HG02798 (cell line): ENCODE data around the gene DSCAML1.

Source experiments
- ATAC-seq: cut with Tn5 transposase; IDR thresholded peaks from one replicate; pipeline ENCODE4 v1.9.1; 2021; ENCODE audit warnings: mild to moderate bottlenecking; ENCODE audit not compliant: unreplicated experiment, poor library complexity

DSCAML1 gene

DNA sequence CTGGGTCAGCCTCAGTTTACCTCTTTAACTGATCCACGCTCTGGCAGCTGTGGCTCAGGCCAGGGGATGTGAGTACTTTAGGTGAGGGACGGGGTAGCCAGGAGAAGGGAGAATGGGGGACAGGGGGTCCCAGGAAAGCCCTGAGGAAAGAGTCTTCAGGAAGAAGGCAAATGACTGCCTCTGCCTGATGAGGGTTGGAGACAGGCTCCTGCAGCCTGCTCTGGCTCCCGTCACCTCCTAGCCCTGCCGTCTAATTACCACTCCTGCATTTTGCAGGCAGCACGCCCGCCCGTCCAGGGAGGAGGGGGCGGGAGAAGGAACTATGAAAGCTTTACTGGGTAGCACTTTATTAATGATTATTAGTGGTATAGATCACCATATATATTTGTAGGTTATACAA, 352.8 kb downstream of the DSCAML1 start:
- no peak for ATAC-seq

DNA sequence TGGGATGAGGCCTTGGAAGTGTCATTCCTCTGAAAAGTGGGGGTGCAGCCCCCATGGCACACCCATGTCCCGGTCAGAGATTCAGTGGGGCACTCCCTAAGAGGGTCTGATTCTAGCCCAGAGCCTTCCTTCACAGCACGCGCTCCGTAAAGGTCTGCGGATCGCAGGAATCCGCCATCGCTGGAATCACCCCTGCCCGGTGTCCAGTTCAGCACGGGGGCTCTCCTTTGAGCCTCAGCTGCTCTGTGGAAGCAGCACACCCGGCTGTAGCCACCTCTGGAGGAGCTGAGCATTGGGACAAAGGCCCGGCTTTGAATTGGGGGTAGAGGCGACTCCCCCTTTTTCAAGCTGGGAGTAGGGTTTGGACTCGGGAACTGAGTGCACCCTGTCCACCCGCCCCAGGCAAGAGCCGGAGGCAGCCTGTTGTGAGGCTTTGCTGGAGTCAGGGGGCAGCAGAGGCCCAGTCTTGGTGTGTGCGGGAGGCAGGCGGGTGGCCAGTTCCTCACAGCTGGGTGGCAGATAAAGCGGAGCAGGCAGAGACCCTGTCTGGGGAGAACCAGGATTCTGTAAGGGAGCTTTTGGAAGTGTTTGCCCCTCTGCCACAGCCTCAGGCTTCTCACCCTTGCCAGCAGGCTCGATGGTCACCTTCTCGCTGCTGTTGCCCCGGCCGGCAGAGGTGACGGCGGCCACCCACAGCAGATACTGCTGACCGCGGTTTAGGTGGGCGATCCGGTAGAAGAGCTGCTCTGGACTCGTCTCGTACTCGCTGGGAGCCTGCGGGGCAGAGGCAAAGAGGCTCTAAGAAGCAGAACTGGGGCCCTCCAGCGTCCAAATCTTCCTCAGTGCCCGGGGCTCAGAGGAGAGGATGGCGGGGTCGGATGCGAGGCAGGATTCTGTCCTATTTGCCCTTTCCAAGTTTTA, 353.5 kb downstream of the DSCAML1 start:
- no peak for ATAC-seq

DNA sequence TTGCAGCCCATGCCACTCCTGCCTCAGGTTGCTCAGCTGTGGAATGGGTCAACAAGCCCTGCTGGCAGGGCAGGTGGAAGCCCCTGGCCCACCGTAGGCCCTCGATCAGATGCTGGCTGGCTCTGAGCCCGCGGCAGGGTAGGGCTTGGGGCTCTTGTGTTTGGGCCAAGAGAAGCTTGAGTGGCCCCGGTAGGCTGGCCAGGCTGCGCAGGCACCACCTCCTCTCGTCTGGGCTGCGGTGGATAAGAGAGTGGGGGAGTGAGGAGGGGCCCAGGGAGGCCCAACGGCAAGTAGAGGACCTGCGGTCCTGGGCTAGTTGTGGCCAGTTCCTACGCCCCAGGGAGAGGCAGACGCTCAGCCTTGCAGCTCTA, 354.2 kb downstream of the DSCAML1 start:
- no peak for ATAC-seq

DNA sequence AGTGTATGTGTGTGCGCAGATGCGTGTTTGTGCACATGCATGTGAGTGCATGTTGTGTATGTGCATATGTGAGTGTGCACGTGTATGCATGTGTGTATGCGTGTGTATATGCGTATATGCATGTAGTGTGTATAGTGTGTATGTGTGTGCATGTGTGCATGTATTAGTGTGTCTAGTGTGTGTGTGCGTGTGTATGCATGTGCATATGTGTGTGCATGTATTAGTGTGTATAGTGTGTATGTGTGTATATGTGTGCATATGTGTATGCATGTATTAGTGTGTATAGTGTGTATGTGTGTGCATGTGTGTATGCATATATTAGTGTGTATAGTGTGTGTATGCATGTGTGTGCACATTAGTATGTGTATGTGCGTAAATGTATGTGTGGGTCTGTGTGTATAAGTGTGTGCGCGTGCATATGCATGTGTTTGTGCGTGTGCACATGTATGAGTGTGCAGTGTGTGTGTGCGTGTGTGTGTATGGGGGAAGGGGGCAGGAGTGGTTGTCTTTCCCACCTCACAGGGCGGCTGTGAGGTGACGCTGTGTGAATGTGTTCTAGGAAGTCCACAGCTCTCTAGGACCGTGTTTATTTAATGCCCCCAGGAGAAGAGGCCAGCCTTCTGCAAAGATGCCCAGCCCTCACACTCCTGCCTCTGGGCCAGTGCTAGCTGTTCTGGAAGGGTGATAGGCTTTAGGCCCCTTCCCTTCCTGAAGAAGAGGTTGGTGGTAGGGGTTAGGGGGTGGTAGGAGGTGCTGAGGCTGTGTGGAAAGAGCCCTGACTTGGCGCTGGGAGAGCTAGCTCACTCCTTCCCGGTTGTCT, 354.8 kb downstream of the DSCAML1 start:
- ATAC-seq = no peak

DNA sequence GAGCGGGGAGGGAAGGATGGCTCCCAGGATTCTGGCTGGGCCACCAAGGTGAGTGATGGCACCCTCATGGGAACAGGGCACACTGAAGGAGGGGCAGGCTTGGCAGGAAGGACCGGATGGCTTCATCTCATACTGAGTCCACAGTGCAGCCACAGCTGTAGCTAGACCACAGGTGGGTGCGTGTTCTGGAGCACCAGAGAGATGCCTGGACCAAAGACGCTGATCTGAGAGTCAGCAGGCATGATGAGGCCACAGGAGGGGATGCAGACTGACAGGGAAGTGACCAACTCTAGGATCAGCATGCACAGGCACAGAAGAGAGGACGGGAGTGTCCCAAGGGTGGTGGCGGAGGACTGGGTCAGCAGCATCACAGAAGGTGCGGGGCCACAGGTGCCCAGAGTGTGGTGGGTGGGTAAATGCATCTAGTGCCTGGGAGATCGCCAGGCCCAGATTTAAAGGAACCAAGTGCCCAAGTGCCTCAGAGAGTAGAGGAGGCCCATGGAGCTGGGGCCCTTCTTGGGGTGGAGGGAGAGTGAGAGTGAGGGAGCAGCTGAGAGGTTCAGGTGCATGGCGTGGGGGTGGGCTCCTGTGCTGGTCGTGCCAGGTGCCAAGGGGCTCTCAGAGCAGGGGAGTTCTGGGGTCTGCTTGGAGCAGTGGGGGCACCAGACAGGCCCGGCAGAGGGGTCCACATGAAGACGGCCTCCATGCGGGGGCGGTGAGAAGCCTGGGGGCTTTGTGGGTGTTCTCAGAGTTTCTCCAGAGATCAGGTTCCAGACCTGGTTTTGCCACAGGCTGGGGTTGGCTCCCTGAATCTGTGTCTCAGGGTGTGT, 355.7 kb downstream of the DSCAML1 start:
- ATAC-seq = no peak

DNA sequence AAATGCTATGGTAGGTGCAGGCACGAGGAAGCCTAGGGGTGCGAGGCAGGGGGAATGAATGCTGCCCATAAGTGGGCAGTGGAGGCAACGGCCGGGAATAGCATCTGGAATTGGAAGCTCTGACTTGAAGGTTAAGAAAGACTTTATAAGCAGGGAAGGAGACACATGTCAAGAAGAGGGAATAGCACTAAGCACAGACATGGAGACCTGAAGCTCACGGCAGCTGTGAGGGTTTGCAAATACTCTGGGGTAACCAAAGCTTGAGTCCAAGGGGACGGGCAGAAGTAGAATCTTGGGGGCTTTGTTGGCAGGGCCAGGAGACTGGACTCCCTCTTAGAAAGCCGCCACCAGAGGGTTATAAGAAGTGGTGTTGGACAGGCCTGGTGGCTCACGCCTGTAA, 356.8 kb downstream of the DSCAML1 start:
- no peak for ATAC-seq

DNA sequence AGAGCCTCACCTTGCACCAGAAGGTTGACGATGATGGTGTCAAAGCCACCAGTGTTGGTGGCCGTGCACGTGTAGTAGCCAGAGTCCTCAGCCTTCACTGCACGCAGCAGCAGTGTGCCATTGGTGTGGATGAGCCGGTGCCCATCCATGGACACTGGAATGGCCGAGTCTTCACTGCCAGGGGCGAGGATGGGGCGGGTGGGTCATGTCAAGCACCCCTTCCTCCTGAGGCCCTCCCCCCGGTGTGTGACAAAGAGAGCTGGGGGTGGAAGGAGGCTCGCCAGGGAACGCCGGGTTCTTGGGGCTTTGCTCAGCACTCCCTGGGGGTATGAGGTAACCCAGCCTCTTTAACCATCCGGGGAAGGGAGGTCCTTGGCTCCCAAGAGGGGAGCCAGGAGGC, 357.8 kb downstream of the DSCAML1 start:
- no peak for ATAC-seq

DNA sequence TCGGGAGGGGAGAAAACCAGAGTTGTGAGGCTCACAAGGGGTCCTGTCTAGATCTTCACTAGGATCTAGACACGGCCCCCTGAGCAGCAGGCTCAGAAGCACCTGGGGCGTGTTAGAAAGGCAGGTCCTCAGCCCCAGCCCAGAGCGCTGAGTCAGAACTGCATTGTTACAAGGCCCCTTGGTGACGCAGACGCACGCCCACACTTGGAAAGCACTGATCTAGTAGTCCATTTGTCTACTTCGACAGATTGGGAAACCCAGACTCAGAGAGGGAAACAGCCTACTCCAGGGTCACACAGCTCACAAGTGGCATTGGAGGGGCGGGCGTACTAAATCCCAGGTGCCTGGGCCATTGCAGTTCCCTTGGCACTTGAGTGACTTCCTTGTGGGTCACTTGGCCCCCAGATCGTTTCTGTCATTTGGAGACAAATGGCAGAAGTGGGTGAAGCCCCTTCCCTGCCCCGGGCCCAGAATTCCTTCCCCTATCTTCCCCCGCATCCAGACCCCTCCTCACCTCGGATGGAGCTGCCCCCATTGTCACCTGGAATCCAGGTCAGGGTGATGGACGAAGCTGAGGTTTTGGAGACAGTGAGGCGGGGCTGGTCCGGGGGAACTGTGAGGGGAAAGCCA, 358.5 kb downstream of the DSCAML1 start:
- no peak for ATAC-seq

DNA sequence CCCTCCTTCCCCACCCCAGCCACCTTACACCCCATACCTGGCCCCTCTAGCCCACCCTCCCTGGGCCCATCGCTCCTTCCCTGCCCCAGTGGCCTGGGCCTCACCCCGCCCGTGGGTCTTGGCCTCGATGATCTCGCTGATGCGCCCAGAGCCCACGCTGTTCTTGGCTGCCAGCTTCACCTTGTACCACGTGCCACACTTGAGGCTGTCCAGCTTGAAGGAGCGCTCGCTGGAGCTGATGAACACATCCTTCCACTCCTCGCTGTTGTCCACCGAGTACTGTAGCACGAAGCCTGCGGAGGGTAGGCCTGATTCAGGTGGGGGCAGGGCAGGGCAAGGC, 359.3 kb downstream of the DSCAML1 start:
- ATAC-seq = no peak

DNA sequence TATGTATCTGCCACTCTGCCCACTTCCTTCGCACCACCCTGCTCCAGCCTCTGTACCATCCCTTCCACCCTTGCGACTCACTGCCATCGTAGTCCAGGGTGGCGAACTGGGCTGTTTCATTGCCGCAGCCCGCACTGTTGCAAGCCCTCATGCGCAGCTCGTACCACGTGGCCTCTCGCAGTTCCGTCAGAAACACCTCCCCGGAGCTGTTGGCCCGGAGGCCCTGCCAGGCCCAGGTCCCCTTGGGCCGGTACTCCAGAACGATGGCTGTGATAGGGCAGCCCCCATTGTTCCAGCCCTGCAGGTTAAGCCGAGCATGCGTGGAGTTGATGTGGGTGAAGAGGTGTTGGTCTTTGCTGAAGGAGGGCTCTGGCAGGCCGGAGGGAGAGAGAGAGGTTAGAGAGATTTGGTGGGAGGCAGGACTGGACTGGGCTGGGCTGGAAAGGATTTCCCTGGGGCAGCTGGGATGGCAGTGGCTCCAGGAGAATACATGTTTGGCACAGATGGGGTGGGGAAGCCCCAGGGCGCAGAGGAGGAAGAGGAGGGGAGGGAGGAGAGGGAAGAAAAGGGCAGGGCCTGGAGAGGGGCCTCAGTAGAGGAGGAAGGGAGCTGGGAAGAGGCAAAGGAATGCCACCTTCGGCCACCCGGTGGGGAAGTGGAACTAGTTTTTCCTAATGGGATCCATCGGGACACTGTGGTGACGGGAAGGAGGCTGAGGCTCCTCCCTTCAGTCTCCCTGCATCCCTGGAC, 359.8 kb downstream of the DSCAML1 start:
- ATAC-seq = no peak

DNA sequence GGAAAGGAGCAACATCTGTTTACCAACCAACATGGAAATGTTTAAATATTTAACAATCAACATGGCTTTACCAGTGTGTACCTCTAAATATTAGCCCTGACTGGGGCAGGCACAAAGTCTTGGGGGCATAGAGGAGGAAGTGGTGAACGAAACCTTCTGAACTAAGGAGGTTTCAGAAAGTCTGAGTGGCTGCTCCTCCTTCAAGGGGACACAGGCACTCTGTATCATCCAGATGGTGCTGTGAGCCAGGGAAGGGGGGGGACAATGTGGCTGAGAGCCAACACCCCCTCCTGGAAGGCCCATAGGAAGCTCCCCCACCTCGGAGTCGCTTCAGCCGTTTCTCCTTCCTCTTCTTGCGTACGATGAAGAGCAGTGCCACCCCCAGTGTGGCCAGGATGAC, 361.7 kb downstream of the DSCAML1 start:
- ATAC-seq = peak; percentile 69

DNA sequence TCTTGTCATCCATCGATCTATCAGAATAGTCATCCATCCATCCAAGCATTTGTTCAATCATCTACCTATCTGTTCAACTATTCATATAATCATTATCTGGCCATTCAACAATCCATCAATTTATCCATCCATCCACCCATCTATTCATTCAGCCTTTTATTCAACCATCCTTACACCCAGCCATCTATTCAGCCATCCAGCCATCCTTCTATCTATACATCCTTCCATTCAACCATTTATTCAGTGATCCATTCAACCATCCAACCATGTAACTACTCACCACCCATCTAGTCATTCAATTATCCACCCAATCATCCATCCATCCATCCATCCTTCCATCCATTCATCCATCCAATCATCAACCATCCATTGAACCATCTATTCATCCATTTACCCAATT, 362.5 kb downstream of the DSCAML1 start:
- no peak for ATAC-seq

DNA sequence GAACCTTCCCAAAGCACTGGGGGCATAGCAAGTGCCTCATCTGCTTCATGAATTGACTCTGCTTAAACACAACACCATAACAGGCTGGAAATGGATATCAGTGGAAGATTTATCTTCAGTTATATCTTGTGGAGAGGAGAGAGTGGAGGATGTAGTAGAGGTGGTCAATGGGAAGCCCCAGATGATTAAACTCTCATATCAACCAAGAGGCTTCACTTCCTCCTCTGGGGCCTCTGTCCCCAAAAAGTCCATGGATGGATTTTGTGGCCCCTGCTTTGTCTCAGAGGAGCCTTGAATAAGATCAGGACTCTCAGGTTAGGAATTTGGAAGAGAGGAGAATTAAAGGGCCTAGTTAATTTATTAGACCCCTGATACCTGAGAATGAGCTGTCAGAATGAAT, 363.3 kb downstream of the DSCAML1 start:
- ATAC-seq = no peak

DNA sequence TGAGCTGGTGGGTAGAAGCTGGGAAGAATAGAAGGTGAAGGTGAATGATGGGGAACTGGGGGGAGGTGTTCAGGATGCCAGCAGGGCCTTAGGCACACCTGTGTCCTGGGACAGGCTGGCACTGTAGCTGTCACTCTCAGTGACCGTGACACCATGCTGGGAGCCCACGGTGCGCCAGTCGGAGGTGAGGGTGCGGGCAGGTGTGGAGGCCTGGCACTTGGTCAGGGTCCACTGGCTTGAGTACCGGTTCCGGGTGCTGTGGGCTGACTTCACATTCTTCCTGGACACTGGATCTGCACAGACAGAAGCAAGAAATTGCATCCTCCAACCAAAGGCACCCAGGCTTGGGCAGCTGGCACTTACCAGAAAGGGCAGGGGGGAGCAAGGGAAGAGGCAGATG, 365.6 kb downstream of the DSCAML1 start:
- no peak for ATAC-seq

DNA sequence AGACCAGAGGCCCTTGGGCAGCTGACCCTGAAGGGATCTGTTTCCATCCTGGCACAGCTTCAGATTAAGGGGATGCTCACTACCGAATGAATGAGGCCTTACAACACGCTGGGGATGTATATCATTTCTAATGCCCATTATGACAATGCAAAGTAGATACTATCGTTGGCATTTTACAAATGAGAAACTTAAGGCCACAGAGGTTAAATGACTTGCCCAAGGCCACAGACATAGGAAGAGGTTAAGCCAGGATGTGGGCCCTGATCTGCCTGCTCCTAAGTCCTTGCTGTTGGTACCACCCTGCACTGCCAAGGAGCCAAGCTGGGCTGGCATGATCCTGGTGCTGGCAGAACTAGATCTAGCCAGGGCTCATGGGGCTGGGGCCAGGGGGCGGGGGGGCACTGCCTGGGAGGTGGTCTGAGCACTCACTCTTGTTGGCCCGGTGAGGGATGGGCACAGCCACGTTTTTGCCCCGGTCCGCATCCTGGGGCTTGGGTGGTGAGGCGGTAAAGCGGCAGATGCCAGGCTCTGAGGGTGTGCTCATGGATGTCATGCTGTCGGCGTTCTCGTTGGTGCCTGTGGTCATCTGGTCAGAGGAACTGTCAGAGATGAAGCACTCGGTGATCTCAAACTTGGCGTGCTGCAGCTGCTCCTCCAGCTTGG, 366.6 kb downstream of the DSCAML1 start:
- no peak for ATAC-seq

DNA sequence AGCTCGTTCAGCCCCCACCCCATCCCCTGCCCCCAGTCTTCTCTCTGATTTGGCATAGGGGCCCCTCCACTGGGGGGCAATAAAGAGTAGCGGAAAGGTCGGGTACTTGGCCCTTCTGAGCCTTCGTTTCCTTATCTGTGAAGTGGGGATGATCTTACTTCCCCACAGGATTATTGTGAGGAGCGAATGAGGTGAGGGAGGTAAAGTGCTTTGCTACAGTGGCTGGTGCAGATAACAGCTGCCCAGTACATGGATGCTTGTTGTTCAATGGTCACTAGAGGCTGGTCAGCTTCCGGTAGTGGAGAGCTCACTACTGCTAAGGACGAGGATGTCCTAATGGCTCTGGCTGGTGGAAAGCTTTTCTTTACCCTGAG, 368.2 kb downstream of the DSCAML1 start:
- ATAC-seq = no peak

DNA sequence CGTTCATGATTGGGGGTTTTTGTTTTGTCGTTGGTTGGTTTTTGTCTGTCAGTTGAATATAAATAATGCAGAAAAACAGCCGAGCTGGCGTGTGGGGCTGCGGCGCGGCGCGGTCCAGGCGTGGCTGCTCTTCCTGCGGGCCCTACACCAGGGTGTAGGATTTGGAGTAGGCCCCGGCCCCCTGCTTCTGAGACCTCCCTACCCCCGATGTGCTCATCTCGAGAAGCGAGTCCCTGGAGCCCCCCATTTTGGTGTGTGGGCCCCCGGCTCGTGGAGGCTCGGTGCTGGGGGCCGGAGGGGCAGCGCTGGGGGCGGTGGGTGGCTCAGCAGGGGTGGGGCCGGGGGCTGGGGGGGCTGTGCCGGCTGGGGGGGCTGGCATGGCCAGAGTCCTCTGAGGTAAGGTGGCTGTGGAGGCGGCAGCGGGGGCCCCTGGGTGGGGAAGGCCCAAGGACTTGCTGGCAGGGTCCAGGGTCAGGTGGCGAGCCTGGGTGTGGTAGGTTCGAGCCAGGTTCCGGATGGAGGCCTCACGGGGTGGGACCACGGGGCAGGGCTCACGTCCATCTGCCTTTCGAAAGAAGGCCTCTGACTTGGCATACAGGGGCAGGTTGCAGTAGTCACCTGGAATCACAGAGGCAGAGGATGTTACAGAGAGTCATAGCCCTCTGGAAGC, 368.7 kb downstream of the DSCAML1 start:
- ATAC-seq = no peak

DNA sequence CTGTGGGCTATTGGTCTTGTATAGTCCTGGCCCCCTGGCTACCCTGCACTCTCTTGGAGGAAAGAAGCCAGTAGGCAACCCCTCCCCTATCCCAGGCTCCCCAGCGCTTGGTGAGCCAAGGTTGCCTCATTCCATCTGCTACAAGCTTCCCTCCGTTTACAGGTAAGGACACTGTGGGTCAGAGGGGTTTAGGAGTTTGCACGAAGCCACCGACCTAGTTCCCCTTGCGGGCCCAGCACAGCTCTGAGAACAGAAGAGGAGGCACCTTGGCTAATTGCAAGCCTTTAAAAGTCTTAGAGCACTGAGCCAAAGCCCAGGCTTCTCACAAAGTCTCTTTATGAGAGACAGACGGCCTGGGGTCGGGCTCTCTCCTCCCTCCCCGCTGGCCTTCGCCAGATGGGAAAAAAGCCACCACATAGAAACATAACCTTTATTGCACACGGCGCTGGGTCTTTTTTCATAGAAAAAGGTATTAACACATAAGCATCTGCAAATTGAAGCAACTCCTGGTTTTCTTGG, 369.6 kb downstream of the DSCAML1 start:
- no peak for ATAC-seq
